Measurements from ENCODE around the gene LRMDA.

Gene LRMDA

DNA sequence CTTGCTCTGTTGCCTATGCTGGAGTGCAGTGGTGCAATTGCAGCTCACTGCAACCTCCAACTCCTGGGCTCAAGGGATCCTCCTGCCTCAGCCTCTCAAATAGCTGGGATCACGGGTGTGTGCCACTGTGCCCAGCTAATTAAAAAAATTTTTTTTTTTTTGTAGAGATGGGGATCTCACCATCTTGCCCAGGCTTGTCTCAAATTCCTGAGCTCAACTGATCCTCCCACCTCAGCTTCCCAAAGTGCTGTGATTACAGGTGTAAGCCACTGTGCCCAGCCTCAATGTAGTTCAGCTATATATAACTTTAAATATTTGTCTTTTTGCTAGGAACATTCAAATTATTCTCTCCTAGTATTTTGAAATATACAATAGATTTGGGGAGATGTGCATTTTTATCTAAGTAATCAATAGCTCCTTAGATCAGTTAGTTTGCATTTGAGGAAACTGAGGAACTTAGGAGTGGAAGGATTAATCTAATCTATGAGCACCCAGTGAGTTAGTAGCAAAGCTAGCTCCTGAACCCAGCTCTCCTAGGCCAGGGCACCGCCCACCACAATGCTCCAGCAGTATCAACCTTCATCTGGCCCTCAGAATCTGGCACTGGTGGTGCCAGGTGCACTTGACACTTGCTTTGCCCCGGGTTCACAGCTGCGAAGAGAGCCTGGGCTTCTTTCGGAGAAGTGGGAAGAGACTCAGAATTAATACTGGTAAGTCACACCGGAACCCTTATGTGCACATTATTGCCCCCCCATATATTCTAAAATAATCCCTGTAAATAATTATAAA is 5.9 kb upstream of the LRMDA start:
- DNase-seq, result no peak

DNA sequence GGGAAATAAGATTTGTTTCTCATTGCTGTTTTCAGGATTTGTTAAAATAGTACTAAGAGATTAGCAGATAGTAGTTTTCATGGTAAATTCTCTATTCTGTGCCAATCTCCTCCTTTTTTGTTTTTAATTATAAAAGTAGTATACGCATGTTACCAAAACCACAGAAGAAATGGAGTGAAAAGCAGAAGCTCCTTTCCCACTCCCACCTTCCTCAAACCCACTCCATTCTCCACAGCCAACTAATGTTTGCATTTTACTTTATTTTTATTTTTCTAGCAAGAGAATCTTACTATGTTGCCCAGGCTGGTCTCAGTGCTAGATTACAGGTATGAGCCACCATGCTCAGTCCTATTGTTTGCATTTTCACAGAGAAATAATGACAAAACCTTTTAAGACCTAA is 4.5 kb upstream of the LRMDA start:
- DNase-seq, result no peak

DNA sequence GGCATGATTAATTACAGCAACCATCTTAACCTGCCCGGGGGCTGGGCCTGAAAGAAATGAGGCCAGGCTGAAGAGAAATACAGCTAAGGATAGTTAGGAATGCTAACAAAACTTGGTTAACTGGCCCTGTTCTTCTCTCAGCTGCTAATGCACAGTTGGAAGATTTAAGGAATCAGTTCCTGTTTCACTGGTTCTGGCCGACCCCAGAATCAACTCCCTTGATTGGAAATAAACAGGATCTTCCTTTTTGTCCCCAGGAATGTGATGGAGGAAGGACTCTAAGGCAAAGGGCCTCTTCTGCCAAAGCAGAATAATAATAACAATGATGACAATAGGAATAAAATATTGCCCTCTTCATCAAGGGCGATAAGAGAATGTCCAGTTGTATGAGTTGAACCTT is 3.5 kb upstream of the LRMDA start:
- DNase-seq, result no peak

GRCh38 chr10:75428434-75429158 is 2.8 kb upstream of the LRMDA start:
- DNase-seq, result no peak

GRCh38 chr10:75429159-75429827 is 2.1 kb upstream of the LRMDA start:
- DNase-seq, result no peak

GRCh38 chr10:75430000-75430763 is 1.2 kb upstream of the LRMDA start:
- no peak for DNase-seq

DNA sequence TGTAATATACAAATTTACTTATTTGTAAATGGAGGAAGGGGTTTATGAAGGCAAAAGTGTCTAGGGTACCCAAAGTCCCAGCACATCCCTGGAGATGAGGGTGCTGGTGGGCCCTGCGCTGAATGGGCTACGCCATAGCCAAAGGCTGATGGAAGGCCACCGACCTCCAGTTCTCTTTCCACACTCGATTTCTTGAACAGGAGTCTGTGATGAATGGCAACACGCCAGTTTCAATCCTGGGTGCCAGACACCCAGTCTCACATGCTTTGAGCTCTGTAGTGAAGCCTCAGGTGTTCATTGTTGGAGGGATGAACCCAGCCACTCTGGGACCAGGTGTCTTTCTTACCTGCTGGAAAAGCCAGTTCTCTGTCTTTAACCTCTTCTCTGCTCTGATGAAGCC is 752 bp downstream of the LRMDA start:
- no peak for DNase-seq

- DNase-seq, result no peak
Observed at GRCh38 chr10:75432763-75433162, 1.3 kb downstream of the LRMDA start.

- DNase-seq, result no peak
Observed at GRCh38 chr10:75433216-75433615, 1.8 kb downstream of the LRMDA start.

DNA sequence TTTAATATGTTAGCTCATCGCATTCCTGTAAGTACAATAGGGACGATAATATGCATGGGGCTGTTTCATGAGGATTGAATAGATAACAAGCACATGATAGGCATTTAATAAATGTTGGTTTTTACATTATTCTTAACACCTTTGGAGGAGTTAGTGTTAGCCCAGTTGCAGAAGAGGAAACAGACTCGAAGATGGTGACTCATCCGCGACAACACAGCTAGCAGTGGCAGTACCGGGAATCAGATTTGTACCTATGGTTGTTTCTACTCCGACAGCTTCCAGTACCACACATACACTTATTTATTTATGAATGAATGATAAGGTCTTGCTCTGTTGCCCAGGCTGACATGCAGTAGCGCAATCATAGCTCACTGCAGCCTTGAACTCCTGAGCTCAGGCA is 2.9 kb downstream of the LRMDA start:
- DNase-seq, result no peak

- DNase-seq, result no peak
Observed at GRCh38 chr10:75435291-75435690, 3.9 kb downstream of the LRMDA start.

DNA sequence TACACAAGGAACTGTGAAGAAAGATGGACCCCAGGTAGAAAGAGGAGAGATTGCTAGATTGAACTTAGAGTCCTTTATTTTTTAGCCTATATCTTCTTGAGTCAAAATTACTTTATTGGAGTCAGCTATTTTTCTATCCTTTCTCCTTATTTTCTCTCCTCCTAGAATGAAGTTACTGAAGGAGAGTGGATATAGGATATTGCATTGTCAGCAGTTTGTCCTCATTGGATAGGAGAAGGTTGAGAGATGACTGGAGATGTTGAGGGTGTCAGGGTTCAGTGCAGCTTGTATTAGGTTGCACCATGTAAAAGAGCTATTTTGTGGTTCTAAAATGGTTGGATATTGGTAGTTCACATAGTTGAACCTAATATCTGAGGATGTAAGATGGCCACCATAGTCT is 5.5 kb downstream of the LRMDA start:
- no peak for DNase-seq

- no peak for DNase-seq
Observed at GRCh38 chr10:75437693-75438092, 6.3 kb downstream of the LRMDA start.

DNA sequence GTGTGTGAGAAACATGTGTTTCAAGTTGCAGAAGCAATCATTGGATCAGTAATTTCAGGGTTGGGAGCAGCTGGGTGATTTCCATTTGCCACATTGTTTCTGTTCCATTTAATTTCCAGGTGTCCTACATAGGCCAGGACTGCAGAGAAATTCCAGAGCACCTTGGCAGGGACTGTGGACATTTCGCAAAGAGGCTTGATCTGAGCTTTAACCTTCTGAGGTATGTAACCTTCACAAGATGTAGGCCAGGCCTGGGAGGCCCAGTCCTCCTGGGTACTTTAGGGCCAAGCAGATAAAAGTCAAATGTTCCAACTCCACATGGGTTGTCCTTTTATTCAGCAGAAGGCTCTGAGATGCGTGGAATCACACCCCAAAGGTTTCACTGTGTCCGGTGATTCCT is 6.9 kb downstream of the LRMDA start:
- no peak for DNase-seq

DNA sequence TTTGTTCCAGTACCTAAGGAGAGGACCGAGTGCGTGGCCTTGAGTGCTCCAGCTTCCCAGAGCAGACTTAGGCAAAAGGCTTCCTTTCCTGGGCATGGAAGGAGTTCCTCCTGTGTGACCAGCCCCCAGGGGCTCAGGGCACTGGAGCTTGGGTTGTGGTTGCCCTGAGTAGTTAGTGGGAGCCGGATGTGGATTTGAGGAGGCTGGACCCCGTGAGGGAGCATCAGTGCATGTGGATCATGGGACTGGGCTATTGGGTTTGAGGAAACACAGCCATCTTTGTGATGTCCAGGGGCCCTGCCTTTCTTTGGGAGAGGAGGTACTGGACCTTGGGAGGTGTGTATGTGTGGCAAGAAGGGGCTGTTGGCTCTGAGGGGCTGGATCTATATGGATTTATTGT is 8.4 kb downstream of the LRMDA start:
- DNase-seq, result no peak

GRCh38 chr10:75440271-75440793 is 8.9 kb downstream of the LRMDA start:
- DNase-seq, result no peak

- DNase-seq, result no peak
Observed at GRCh38 chr10:75441196-75441595, 9.8 kb downstream of the LRMDA start.

DNA sequence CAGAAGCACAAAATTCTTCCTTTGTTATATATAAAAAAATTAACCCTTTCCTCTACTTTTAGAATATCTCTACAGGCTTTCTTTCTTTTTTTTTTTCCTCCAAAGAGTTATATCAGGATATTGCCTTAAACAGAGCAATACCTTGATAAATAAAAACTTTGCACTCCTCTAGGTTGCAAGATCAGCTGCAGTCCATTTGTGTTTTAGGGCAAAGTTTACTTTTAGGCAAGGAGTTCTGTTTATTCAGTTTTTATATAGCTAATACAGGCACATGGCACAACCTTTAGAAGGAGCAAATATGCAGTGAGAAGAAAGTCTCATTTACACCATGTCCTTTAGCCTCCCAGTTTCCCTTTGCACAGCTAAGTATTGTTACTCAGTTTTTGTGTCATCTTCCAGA is 10.3 kb downstream of the LRMDA start:
- DNase-seq, result no peak

GRCh38 chr10:75443362-75443761 is 11.9 kb downstream of the LRMDA start:
- DNase-seq, result no peak

- no peak for DNase-seq
Observed at GRCh38 chr10:75444781-75445386, 13.5 kb downstream of the LRMDA start.

DNA sequence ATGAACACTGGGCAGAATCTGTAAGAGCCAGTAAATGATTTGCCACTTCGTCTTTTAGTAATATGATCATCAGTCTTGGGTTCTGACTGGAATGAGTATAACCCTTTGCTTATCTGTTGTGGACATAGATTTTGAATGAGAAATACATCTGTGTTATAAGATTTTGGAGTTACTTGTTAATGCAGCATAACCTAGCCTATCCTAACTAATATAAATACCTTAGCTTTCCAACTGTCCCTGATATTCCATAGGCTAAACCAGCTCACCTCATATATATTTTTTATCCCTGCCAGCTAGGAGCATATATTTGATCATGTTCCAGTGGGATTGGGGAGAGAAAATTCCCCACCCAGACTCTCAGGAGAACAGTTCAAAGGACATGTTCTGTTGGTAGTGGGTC is 15.1 kb downstream of the LRMDA start:
- no peak for DNase-seq

DNA sequence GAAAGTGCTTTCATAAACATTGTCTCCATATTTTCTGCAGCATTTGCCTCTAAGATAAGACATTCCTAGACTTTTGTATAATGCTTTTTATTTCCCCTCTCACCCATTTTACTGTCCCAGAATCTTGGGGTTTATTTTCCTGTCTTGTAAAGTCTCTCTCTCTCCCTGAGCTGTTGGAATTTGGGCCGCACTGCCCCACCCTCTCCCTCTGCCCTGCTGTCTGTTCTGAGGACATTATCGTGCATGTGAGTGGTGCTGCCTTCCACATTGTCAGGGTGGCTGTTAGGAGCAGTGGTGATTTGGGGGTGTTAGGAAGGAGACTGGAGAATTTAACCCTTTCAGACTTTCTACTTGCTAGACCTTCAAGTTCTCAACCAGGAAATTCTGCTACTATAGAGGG is 16.7 kb downstream of the LRMDA start:
- no peak for DNase-seq
